Gastrocnemius medialis (tissue), 4 donors: ENCODE results near the gene LRFN3. TPM values are rescaled to one million over a fixed set of nuclear protein-coding genes. Genes with fewer than 3 reads are reported as not detected.
A peak's percentile ranks its signal among the peaks of the same experiment; 100 is the strongest.

Experiments
- ATAC-seq, 2 donors: fragments of 150-250 bp; one replicate each; pipeline ENCODE4 v1.9.1; 2016
- DNase-seq, 2 donors: peaks; one replicate each; pipeline ENCODE4 v3.0.0-alpha.2; 2019
- H3K27ac ChIP-seq, 4 donors: fragments of 200-600 bp; sonication (generic); 1 replicate in 1 of 4; 2 replicates in 3 of 4; pipeline ENCODE4 v1.5.1; 2016 to 2018; ENCODE audit warnings: mild to moderate bottlenecking in 2 of 4, moderate library complexity in 1 of 4
- H3K27me3 ChIP-seq, 3 donors: fragments of 200-600 bp; sonication (generic) in 2 of 3; 1 replicate in 1 of 3; 2 replicates in 2 of 3; pipeline versions ENCODE4 v1.5.1 to v1.6.0; 2016 to 2019; ENCODE audit warnings: mild to moderate bottlenecking in 1 of 3, moderate library complexity in 1 of 3
- H3K36me3 ChIP-seq, 2 donors: fragments of 200-600 bp; sonication (generic) in 1 of 2; one replicate each; pipeline ENCODE4 v1.5.1; 2017 to 2018
- H3K4me1 ChIP-seq, 2 donors: fragments of 200-600 bp; sonication (generic) in 1 of 2; one replicate each; pipeline ENCODE4 v1.5.1; 2016 to 2017; ENCODE audit warnings: mild to moderate bottlenecking in 2 of 2
- H3K4me3 ChIP-seq, 4 donors: fragments of 200-600 bp; sonication (generic) in 3 of 4; 1 replicate in 1 of 4; 2 replicates in 3 of 4; pipeline ENCODE4 v1.5.1; 2016 to 2019; ENCODE audit warnings: mild to moderate bottlenecking in 2 of 4
- H3K9me3 ChIP-seq, 3 donors: fragments of 200-600 bp; sonication (generic) in 2 of 3; 1 replicate in 1 of 3; 2 replicates in 2 of 3; pipeline ENCODE4 v1.5.1; 2016 to 2019
- CTCF ChIP-seq, 5 experiments: fragments of 450-650 bp in 3 of 5; fragments of 200-600 bp in 2 of 5; sonication (generic) in 2 of 5; IDR thresholded peaks in 4 of 5; conservative IDR thresholded peaks in 1 of 5; 1 replicate in 4 of 5; 2 replicates in 1 of 5; pipeline ENCODE4 v1.5.1; 2016 to 2019; ENCODE audit warnings: antibody characterized with exemption in 5 of 5, mild to moderate bottlenecking in 3 of 5, moderate library complexity in 3 of 5
- POLR2A ChIP-seq, 2 donors: fragments of 450-650 bp; IDR thresholded peaks; one replicate each; pipeline ENCODE4 v1.6.1; 2017; ENCODE audit warnings: antibody characterized with exemption in 2 of 2, mild to moderate bottlenecking in 2 of 2, moderate library complexity in 2 of 2
- in situ Hi-C, 4 donors: fragments of 200-750 bp; cut with MboI; loops; one replicate each; pipeline versions ENCODE4 v1.15.0 to v1.8.0; 2017; ENCODE audit warnings: low sequenced_read_pairs in 4 of 4
- intact Hi-C: fragments of 100-400 bp; cut with DNase I; formaldehyde crosslinking; loops from one replicate; pipeline ENCODE4 v1.15.1; 2023; ENCODE audit warnings: low total_unique reads
- total RNA-seq, 4 donors: library from RNA; depleted of rRNA; stranded (reverse); fragments of >200 nt; gene quantifications; one replicate each; pipeline versions ENCODE4 v1.1.0 to v1.2.3, GENCODE V29; 2016

The LRFN3 gene
- total RNA-seq, 4 donors from 2014 or later: 7.4 to 18.2 (median 12.8) TPM

GRCh38 chr19:35992907-35993765, 57.0 kb downstream of the LRFN3 start:
- TF ChIP-seq POLR2A (IDR thresholded peaks at IDR 0.05) (no peak), CTCF (IDR thresholded peaks at IDR 0.05 in 4 of 5, conservative IDR thresholded peaks at IDR 0.05 in 1 of 5) (no peak)
- in situ Hi-C loops (no loop called here), intact Hi-C loops (loop anchor here (10.0 kb wide), 1 partner anchor 218 kb away; the partner anchor contains the start of gene ARHGAP33)
- peaks cover 0 to 9% (median 7%) of the 10 kb centered on the region in 3 donors for H3K27me3 ChIP-seq
- H3K4me3 ChIP-seq: no peak overlapping the region
- no peak for ATAC-seq
- DNase-seq: no peak
- peaks cover 0 to 4% of the 10 kb centered on the region in 2 donors for H3K36me3 ChIP-seq
- H3K4me1 ChIP-seq: peaks cover 18 to 22% of the 10 kb centered on the region in 2 donors
- no peaks in the 10 kb centered on the region for H3K9me3 ChIP-seq
- no peak overlapping the region for H3K27ac ChIP-seq

- ATAC-seq (no peak), DNase-seq (no peak)
- Histone ChIP-seq H3K9me3 (no peaks in the 10 kb centered on the region), H3K27me3 (peaks cover 0 to under 1% (median 0%) of the 10 kb centered on the region in 3 donors), H3K36me3 (peaks cover 0 to 5% of the 10 kb centered on the region in 2 donors), H3K27ac (peak overlapping the region; percentile 78 to 91 (median 84)), H3K4me3 (peak overlapping the region; percentile 53 to 92 (median 78)), H3K4me1 (peaks cover 18 to 24% of the 10 kb centered on the region in 2 donors)
- TF ChIP-seq CTCF (IDR thresholded peaks at IDR 0.05 in 4 of 5, conservative IDR thresholded peaks at IDR 0.05 in 1 of 5) (no peak), POLR2A (IDR thresholded peaks at IDR 0.05) (no peak)
- intact Hi-C loops: loop anchor here (10.0 kb wide), 1 partner anchor 219 kb away; the partner anchor contains the start of gene ARHGAP33
- in situ Hi-C loops: no loop called here
These were observed 57.9 kb downstream of the LRFN3 start for GRCh38 chr19:35993923-35994598.

Other genes starting within 250 kb of the LRFN3 start
- gene ZBTB32, start 231.8 kb upstream of the LRFN3 start, total RNA-seq: not detected
- gene KMT2B, start 218.4 kb upstream of the LRFN3 start, total RNA-seq: 10 to 100 TPM in 3 of 4 donors, 1 to 10 TPM in 1; 9.3 to 39.0 (median 16.8) TPM
- 10 to 100 TPM in 1 of 4 donors, 1 to 10 TPM in 3; 2.0 to 14.1 (median 3.0) TPM for gene IGFLR1, start 193.9 kb upstream of the LRFN3 start, total RNA-seq
- 10 to 100 TPM in 2 of 4 donors, 1 to 10 TPM in 2; 5.1 to 22.9 (median 13.4) TPM for gene U2AF1L4, start 191.0 kb upstream of the LRFN3 start, total RNA-seq
- gene PSENEN, start 190.7 kb upstream of the LRFN3 start, total RNA-seq: 10 to 100 TPM; 22.2 to 45.8 (median 38.3) TPM
- 10 to 100 TPM; 14.8 to 19.5 (median 16.6) TPM for gene LIN37, start 187.8 kb upstream of the LRFN3 start, total RNA-seq
- gene HSPB6, start 179.3 kb upstream of the LRFN3 start, total RNA-seq: 100 to 1,000 TPM in 2 of 4 donors, 10 to 100 TPM in 2; 79.8 to 241 (median 139) TPM
- 1 to 10 TPM in 3 of 4 donors, under 1 TPM in 1; 0.63 to 4.3 (median 3.0) TPM for gene PROSER3, start 178.2 kb upstream of the LRFN3 start, total RNA-seq
- 1 to 10 TPM in 3 of 4 donors, under 1 TPM in 1; 0.22 to 4.7 (median 2.2) TPM for gene ARHGAP33, start 160.8 kb upstream of the LRFN3 start, total RNA-seq
- gene PRODH2, start 123.5 kb upstream of the LRFN3 start, total RNA-seq: under 1 TPM in 1 of 4 donors, not detected in 3; 0.13 TPM
- not detected for gene NPHS1, start 83.9 kb upstream of the LRFN3 start, total RNA-seq
- not detected for gene KIRREL2, start 79.5 kb upstream of the LRFN3 start, total RNA-seq
- under 1 TPM in 2 of 4 donors, not detected in 2; 0.27 to 0.33 TPM for gene APLP1, start 67.8 kb upstream of the LRFN3 start, total RNA-seq
- 1 to 10 TPM in 3 of 4 donors, not detected in 1; 1.2 to 2.7 (median 2.3) TPM for gene NFKBID, start 35.8 kb upstream of the LRFN3 start, total RNA-seq
- gene HCST, start 33.8 kb upstream of the LRFN3 start, total RNA-seq: 1 to 10 TPM in 2 of 4 donors, not detected in 2; 1.2 to 1.5 TPM
- 10 to 100 TPM in 3 of 4 donors, 1 to 10 TPM in 1; 7.2 to 25.6 (median 18.2) TPM for gene TYROBP, start 28.1 kb upstream of the LRFN3 start, total RNA-seq
- 10 to 100 TPM; 42.8 to 54.9 (median 49.9) TPM for gene SDHAF1, start 58.8 kb downstream of the LRFN3 start, total RNA-seq
- gene SYNE4, start 72.4 kb downstream of the LRFN3 start, total RNA-seq: under 1 TPM in 1 of 4 donors, not detected in 3; 0.36 TPM
- 10 to 100 TPM; 10.6 to 50.1 (median 19.0) TPM for gene ALKBH6, start 77.8 kb downstream of the LRFN3 start, total RNA-seq
- gene CLIP3, start 96.5 kb downstream of the LRFN3 start, total RNA-seq: 1 to 10 TPM in 3 of 4 donors, under 1 TPM in 1; 0.61 to 3.2 (median 1.8) TPM
- 10 to 100 TPM in 1 of 4 donors, 1 to 10 TPM in 3; 6.1 to 10.5 (median 6.1) TPM for gene THAP8, start 117.9 kb downstream of the LRFN3 start, total RNA-seq
- 1 to 10 TPM in 2 of 4 donors, under 1 TPM in 2; 0.20 to 2.1 (median 1.0) TPM for gene WDR62, start 118.5 kb downstream of the LRFN3 start, total RNA-seq
- gene OVOL3, start 174.8 kb downstream of the LRFN3 start, total RNA-seq: not detected
- gene POLR2I, start 178.5 kb downstream of the LRFN3 start, total RNA-seq: 10 to 100 TPM; 61.0 to 88.7 (median 79.4) TPM
- 100 to 1,000 TPM in 2 of 4 donors, 10 to 100 TPM in 2; 57.4 to 122 (median 96.7) TPM for gene TBCB, start 179.1 kb downstream of the LRFN3 start, total RNA-seq
- gene CAPNS1, start 203.7 kb downstream of the LRFN3 start, total RNA-seq: 100 to 1,000 TPM in 3 of 4 donors, 10 to 100 TPM in 1; 94.8 to 252 (median 165) TPM
- 100 to 1,000 TPM; 165 to 421 (median 223) TPM for gene COX7A1, start 216.1 kb downstream of the LRFN3 start, total RNA-seq